Skeletal muscle tissue (tissue), 4 donors: ENCODE data around the gene RARG. TPM values are rescaled to one million over a fixed set of nuclear protein-coding genes. Genes with fewer than 3 reads are reported as not detected.
A peak's percentile ranks its signal among the peaks of the same experiment; 100 is the strongest.

Source experiments
- H3K27ac ChIP-seq: one replicate; pipeline ENCODE4 v1.7.0; 2013; ENCODE audit warnings: mild to moderate bottlenecking, low read depth, low read length, inconsistent platforms
- H3K27me3 ChIP-seq, 3 donors: one replicate each; pipeline ENCODE4 v1.7.0; 2013; ENCODE audit warnings: low read length in 3 of 3; ENCODE audit not compliant: control insufficient read depth in 3 of 3, insufficient read depth in 3 of 3
- H3K36me3 ChIP-seq, 3 donors: one replicate each; pipeline ENCODE4 v1.7.0; 2013; ENCODE audit warnings: low read length in 3 of 3; ENCODE audit not compliant: control insufficient read depth in 3 of 3, insufficient read depth in 3 of 3
- H3K4me1 ChIP-seq, 3 donors: one replicate each; pipeline ENCODE4 v1.7.0; 2013; ENCODE audit warnings: low read length in 3 of 3, mild to moderate bottlenecking in 3 of 3; ENCODE audit not compliant: control insufficient read depth in 3 of 3, insufficient read depth in 3 of 3
- H3K4me3 ChIP-seq, 3 donors: one replicate each; pipeline ENCODE4 v1.7.0; 2013; ENCODE audit warnings: low read length in 3 of 3
- H3K9ac ChIP-seq, 3 donors: one replicate each; pipeline ENCODE4 v1.7.0; 2013; ENCODE audit warnings: low read length in 3 of 3, mild to moderate bottlenecking in 3 of 3, moderate library complexity in 2 of 3, low read depth in 1 of 3
- H3K9me3 ChIP-seq, 3 donors: one replicate each; pipeline ENCODE4 v1.7.0; 2013; ENCODE audit warnings: low read length in 3 of 3; ENCODE audit not compliant: control insufficient read depth in 3 of 3
- total RNA-seq: library from RNA; depleted of rRNA; stranded (reverse); fragments of >200 nt; gene quantifications from one replicate; pipeline ENCODE4 v1.2.3, GENCODE V29; 2014
- donor health status: Osteomylitis.

Gene RARG
- total RNA-seq, 1 donor from 2014 or later = 12.5 TPM

DNA sequence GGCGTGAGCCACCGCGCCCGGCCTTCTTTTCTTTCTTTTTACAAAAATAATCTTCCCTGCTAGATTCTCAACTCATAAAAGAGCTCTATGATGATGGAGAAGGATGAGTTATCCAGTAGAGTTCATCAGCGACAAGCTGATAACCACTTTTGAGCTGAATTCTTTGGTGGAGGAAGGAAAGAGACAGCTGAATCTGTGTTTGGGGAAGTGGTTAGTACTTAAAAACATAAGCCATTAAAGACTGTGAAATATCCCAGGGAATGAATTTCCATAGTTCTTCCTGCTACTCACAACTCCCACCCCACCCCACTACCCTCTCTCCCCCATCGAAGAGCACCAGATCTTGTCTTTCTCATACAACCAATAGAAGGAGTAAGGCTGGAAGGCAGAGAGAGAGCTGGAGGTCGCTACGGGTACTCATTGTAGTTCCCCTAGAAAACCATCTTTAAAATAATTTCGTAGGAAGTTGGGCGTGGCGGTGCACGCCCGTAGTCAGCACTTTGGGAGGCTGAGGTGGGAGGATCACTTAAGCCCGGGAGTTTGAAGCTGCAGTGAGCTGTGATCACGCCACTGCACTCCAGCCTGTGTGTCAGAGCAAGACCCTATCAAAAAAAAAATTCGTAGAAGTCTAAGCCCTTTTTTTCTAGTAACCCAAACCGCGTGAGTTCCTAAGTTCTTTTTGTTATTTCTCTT lies 35.4 kb upstream of the RARG start:
- peak overlapping the region; percentile 89 to 96 (median 94) for H3K4me3 ChIP-seq
- H3K9me3 ChIP-seq = no peaks in the 10 kb centered on the region
- H3K4me1 ChIP-seq = peaks cover 9 to 14% (median 10%) of the 10 kb centered on the region in 3 donors
- H3K36me3 ChIP-seq = no peaks in the 10 kb centered on the region
- peaks cover 0 to 3% (median 0%) of the 10 kb centered on the region in 3 donors for H3K27me3 ChIP-seq
- H3K9ac ChIP-seq = peak overlapping the region; percentile 68 to 82 (median 74)
- no peak overlapping the region for H3K27ac ChIP-seq

DNA sequence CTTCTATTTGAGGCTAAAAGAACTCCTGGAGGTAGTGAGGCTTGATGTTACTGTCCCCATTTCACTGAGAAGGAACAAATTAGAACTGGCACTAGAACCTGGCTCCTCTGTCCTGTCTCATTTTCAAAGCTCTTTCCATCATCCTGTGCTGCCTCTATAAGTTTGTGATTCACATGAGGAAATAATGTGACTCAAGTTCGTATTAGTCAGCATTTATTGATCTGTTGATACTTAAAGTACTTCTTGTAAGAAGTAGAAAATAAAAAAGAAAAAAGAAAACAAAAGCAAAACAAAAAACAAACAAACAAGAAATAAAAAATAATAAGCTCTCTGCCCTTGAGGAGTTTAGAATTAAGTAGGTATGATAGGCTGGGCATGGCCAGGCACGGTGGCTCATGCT lies 33.8 kb upstream of the RARG start:
- Histone ChIP-seq H3K36me3 (no peaks in the 10 kb centered on the region), H3K27me3 (peaks cover 0 to 3% (median 0%) of the 10 kb centered on the region in 3 donors), H3K4me1 (peaks cover 9 to 14% (median 10%) of the 10 kb centered on the region in 3 donors), H3K9ac (no peak overlapping the region), H3K4me3 (no peak overlapping the region), H3K27ac (no peak overlapping the region), H3K9me3 (no peaks in the 10 kb centered on the region)

DNA sequence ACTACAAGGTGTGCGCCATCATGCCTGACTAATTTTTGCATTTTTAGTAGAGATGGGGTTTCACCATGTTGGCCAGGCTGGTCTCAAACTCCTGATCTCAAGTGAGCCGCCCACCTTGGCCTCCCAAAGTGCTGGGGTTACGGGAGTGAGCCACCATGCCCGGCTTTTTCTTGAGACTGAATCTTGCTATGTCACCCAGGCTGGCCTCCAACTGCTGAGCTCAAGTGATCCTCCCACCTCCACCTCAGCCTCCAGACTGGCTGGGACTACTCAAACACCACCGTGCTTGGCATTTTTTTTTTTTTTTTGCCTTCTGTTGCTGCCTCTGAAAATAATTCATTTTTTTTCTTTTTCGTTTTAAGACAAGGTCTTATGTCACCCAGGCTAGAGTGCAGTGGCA lies 27.9 kb upstream of the RARG start:
- peaks cover 0 to 7% (median 6%) of the 10 kb centered on the region in 3 donors for H3K36me3 ChIP-seq
- no peaks in the 10 kb centered on the region for H3K27me3 ChIP-seq
- no peak overlapping the region for H3K9ac ChIP-seq
- H3K4me1 ChIP-seq = peaks cover 0 to 2% (median 1%) of the 10 kb centered on the region in 3 donors
- H3K27ac ChIP-seq = no peak overlapping the region
- H3K9me3 ChIP-seq = no peaks in the 10 kb centered on the region
- H3K4me3 ChIP-seq = no peak overlapping the region

DNA sequence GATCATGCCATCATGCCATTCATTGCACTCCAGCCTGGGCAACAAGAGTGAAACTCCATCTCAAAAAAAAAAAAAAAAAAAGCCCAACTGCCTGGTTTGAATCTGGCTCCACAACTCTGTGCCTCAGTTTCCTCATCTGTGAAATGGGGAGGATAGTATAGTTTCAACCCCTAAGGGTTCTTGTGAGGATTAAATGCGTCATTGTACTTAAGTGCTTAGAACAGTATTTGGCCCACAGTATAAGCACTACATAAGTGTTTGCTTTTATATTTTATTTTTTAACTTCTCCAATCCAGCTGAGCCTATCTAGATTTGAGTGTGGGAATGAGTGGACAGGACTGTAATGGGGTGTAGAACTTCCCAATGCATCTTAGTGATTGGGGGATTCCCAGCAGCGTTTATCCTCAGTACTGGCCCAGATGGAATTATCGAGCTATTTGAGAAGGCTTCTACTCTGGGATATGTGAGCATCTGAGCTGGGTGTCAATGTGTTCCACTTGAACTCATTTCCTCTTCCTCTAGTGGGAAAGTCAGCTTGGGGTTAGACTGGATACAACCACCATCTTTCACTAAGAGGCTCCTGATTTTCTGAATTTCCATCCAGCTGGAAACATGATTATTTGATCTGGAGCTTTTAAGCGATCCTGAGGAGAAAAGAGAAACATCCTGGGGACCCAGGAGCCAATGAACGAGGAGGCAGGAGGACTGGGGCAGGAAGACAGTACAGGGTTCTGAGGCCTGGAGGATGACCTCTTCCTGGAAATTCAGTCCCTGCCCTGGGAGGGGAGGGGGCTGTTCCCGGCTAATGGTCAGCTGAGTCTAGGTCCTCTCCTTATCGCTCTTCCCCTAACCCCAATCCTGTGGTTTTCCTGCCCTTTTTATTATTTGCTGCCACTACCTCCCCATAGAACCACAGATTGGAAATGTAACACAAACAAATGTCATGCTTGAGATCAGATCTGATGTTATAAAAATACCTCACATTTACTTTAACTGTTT lies 26.8 kb upstream of the RARG start:
- Histone ChIP-seq H3K36me3 (peaks cover 4 to 12% (median 10%) of the 10 kb centered on the region in 3 donors), H3K4me1 (peaks cover 3 to 7% (median 4%) of the 10 kb centered on the region in 3 donors), H3K4me3 (no peak overlapping the region), H3K9ac (no peak overlapping the region), H3K27ac (no peak overlapping the region), H3K27me3 (no peaks in the 10 kb centered on the region), H3K9me3 (no peaks in the 10 kb centered on the region)

DNA sequence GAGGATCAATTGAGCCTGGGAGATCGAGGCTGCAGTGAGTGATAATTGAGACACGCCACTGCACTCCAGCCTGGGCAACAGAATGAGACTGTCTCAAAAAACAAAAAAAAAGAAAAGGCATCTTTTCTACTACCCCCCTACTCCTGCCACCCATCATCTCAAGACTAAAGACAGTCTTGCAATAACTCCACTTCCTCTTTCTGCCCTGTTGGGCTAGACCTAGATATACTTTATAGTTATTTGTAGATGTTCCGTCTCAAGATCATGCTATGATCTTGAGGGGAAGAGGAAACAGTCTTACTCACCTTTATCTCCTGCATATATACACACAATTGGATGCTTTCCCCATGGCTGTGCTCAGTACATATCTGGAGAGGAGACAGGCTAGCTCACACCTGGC lies 24.0 kb upstream of the RARG start:
- H3K4me1 ChIP-seq = peaks cover 22 to 32% (median 25%) of the 10 kb centered on the region in 3 donors
- no peak overlapping the region for H3K27ac ChIP-seq
- H3K9me3 ChIP-seq = no peaks in the 10 kb centered on the region
- H3K9ac ChIP-seq = no peak overlapping the region
- H3K27me3 ChIP-seq = no peaks in the 10 kb centered on the region
- H3K36me3 ChIP-seq = peaks cover 12 to 24% (median 19%) of the 10 kb centered on the region in 3 donors
- H3K4me3 ChIP-seq = no peak overlapping the region

DNA sequence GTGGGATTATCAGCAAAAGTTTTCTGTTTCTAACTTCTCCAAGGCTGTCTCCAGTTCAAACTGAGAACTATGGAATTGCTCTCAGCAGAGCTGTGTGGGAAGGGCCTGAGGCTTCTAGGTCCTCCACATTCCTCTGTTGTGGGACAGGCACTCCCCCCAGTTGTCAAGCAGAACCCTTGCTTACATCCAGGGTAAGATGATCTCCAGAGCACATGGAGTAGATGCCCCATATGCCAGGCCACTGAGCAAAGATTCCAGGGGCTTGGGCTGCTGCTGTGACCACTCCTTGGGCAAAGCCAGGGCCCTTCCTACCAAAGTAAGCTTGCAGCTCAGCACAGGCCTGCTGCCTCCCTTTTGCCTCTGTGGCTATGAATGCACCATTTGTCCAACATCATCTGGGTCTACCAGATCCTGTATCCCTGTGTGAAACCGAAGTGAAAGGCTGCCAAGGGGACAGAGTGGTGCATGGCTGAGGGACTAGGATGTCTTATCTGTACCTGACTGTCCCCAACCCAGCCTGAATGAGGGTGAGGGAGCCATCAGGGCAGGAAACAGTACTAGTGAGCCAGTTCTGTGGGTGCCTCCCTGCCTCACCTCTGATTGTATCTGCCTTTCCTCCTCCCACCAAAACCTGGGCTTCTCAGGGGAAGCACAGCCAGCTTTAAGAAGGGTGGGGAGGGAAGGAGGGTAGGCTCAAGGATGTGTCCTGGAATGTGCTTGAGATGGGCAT lies 23.0 kb upstream of the RARG start:
- no peak overlapping the region for H3K27ac ChIP-seq
- peaks cover 23 to 35% (median 27%) of the 10 kb centered on the region in 3 donors for H3K4me1 ChIP-seq
- H3K9me3 ChIP-seq = no peaks in the 10 kb centered on the region
- H3K4me3 ChIP-seq = no peak overlapping the region
- peaks cover 12 to 24% (median 19%) of the 10 kb centered on the region in 3 donors for H3K36me3 ChIP-seq
- no peaks in the 10 kb centered on the region for H3K27me3 ChIP-seq
- H3K9ac ChIP-seq = peak overlapping the region in 1 of 3 donors; percentile 8

DNA sequence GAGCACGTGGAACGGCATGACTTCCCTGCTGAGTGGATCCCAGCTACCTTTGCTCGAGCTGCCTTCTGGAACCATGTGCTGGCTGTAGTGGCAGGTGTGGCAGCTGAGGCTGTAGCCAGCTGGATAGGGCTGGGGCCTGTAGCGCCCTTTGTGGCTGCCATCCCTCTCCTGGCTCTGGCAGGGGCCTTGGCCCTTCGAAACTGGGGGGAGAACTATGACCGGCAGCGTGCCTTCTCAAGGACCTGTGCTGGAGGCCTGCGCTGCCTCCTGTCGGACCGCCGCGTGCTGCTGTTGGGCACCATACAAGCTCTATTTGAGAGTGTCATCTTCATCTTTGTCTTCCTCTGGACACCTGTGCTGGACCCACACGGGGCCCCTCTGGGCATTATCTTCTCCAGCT lies 21.3 kb upstream of the RARG start:
- Histone ChIP-seq H3K9me3 (no peaks in the 10 kb centered on the region), H3K9ac (no peak overlapping the region), H3K27me3 (no peaks in the 10 kb centered on the region), H3K4me3 (peak overlapping the region; percentile 91 to 95 (median 95)), H3K36me3 (peaks cover 12 to 24% (median 19%) of the 10 kb centered on the region in 3 donors), H3K4me1 (peaks cover 23 to 35% (median 27%) of the 10 kb centered on the region in 3 donors), H3K27ac (no peak overlapping the region)

DNA sequence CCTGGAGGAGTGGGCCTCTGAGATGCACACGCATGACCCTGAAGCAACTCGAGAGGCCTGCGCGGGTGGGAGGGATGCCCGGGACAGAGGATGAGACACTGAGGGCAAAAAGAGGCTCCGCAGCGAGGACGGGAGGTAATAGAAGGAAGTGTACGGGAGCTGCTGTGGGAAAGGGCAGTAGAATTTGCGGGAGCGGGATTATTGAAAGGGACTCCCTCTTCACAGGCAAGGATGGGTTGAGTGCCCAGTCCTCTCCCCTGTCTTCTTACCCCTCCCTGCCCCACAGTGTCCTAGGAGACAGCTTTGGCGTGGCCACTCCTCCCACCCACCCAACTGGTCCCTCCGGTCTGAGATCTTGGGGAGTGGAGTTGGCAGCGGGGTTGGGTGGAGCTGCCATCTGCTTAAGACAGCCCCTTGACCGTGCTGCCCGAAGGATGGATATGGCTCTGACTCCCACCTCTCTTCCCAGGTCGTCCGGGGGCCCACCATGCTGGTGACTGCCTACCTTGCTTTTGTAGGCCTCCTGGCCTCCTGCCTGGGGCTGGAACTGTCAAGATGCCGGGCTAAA lies 20.4 kb upstream of the RARG start:
- H3K4me1 ChIP-seq = peaks cover 23 to 35% (median 27%) of the 10 kb centered on the region in 3 donors
- peak overlapping the region; percentile 83 to 92 (median 91) for H3K9ac ChIP-seq
- no peaks in the 10 kb centered on the region for H3K27me3 ChIP-seq
- peak overlapping the region; percentile 85 for H3K27ac ChIP-seq
- H3K36me3 ChIP-seq = peaks cover 12 to 24% (median 19%) of the 10 kb centered on the region in 3 donors
- no peaks in the 10 kb centered on the region for H3K9me3 ChIP-seq
- peak overlapping the region; percentile 91 to 95 (median 95) for H3K4me3 ChIP-seq
